Globus pallidus (tissue), 1 donor: ENCODE measurements around the gene TTI1.

Source experiments
- DNase-seq: peaks from one replicate; pipeline ENCODE4 v3.0.0-alpha.2; 2015; ENCODE audit warnings: low spot score

TTI1 gene

DNA sequence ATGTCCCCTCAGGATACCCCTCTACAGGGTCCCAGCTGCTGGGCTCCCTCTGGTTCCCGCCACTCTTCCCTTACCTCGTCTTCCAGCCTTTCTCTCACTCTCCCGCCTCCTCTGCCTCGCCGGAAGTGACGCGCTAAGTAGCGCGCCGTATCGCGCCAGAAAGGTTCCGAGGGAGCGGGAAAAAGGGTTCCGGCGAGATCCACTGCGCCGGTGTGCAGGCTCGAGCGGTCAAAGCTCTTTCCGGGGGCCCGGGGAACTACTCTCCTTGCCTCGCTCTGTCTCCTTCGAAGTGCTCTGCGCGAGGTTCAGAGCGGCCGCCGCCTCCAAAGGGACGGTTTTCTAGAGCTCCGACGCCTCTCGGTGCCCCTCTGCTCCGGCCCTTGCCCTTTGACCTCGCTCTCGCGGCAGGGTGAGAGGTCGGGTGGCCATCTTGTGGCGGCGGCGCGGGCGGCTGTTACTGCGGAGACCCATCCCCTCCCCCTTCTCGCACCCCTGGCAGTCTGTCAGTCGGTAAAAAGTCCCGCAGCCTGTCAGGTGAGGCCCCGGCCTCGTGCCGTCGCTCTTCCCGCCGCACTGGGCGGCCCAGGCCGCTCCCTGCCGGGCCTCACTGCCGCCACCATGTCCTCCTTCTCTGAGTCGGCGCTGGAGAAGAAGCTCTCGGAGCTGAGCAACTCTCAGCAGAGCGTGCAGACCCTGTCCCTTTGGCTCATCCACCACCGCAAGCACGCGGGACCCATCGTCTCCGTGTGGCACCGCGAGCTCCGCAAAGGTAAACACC is at the start of gene TTI1, which contains the start of gene RPRD1B:
TTI1 (minus strand) TSS at position 127 of the 778 bp plus-strand sequence. CDS start 19,640 bp downstream, outside the sequence.
RPRD1B (plus strand) TSS at position 417 of the 778 bp plus-strand sequence; CDS start at position 619, 202 bp downstream.
- DNase-seq = peak; percentile 89

DNA sequence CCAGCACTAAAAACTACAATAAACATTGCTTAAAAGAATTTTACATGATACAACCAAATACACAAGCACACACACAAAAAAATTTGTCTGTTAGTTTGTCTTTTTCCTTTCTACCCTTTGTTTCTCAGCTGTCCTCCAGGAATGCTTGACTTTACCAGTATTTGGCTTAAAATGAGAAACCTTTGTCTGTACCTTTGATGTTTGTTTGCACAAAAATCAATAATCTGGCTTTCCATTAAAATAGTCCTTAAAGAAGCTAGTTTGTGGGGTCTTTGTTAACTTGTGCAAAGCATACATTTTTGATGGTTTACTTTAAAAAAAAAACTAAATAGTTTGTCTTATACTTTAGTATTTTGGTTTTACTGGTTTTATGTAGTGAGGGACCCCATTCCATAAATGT is 49.6 kb upstream of the TTI1 start:
- no peak for DNase-seq

DNA sequence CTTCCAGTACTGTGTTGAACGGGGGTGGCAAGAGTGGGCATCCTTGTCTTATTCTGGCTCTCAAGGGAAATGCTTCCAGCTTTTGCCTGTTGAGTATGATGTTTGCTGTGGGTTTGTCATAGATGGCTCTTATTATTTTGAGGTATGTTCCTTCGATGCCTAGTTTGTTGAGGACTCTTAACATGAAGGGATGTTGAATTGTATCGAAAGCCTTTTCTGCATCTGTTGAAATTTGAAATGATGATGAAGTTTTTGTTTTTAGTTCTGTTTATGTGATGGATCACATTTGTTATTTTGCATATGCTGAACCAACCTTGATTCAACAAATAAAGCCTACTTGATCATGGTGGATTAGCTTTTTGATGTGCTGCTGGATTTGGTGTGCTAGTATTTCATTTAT is 48.3 kb upstream of the TTI1 start:
- no peak for DNase-seq

DNA sequence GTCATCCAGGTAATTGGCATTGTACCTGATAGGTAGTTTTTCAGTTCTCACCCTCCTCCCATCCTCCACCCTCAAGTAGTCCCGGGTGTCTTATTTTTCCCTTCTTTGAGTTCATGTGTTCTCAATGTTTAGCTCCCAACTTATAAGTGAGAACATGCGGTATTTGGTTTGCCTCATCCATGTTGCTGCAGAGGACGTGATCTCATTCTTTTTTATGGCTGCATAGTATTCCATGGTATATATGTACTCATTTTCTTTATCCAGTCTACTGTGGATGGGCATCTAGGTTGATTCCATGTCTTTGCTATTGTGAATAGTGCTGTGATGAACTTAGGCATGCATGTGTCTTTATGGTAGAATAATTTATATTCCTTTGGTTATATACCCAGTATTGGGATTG is 46.1 kb upstream of the TTI1 start:
- no peak for DNase-seq

DNA sequence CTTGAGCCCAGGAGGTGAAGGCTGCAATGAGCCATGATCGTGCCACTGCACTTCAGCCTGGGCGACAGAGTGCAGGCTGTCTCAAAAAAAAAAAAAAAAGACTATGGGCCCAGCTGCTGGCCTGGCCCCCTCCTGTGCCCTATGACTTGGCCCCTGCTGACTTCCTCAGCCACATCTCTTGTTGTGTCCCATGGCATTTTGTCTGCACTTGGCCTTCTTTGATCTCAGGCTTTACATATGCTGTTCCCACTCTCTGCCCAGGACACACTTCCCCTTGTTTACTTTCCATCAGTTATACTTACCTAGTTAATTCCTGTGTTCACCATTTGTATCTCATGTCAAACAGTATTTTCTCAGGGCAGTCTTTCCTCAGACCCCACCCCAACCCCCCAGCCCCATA is 44.8 kb upstream of the TTI1 start:
- DNase-seq = no peak

DNA sequence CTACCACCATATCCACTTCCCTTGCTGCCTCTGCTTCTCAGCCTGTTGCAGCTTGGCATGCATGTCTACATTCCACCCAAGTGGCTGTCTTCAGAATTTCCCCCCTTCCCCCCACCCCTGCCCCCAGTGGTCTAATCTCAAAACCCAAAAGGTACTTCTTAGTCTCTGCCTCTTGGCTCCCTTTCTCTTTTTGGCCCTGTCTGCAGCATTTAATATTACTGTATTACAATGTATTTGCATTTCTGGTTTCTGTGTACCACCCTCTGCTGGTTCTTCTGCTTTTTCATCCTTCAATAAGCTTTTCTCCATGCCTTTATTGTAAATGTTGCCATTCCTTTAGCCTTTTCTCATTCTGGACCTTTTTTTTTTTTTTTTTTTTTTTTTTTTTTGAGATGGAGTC is 43.3 kb upstream of the TTI1 start:
- no peak for DNase-seq

DNA sequence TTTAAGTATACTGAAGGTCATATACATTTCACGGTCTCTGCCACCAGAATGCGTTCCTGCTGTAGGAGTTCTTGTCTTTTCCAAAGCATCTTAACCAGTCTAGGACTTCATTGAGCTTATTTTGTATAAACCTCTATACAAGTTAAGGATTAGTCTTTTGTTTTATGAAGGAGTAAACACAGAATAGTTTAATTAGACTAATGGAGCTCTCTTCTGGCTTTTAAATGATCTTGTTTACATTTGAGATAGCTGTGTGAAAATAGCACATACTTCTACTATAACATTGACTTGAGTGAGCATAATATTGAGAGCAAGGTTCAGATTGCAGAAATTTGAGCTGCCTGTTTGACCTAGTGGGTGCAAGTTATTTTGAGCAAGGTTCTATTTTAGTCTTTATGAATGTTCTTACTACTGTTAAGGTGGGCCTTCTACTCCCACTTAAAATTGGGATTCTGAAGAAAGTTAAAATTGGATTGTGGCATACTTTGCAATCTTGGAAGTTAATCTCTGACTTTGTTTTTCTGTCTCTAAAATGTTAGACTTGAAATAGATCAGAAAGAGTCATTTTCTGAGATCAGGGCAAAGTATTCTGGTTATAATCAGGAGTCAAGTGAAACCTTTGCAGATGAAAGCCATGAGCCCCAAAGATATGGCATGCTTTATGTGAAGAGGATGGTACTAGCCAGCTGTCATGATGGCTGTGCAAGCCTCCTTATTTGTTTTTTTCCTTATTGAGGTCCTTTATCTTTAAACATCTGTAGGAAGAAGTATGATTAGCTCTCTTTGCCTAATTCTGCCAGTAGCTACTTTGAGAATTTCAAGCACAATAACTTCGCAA is 42.1 kb upstream of the TTI1 start:
- DNase-seq = no peak

DNA sequence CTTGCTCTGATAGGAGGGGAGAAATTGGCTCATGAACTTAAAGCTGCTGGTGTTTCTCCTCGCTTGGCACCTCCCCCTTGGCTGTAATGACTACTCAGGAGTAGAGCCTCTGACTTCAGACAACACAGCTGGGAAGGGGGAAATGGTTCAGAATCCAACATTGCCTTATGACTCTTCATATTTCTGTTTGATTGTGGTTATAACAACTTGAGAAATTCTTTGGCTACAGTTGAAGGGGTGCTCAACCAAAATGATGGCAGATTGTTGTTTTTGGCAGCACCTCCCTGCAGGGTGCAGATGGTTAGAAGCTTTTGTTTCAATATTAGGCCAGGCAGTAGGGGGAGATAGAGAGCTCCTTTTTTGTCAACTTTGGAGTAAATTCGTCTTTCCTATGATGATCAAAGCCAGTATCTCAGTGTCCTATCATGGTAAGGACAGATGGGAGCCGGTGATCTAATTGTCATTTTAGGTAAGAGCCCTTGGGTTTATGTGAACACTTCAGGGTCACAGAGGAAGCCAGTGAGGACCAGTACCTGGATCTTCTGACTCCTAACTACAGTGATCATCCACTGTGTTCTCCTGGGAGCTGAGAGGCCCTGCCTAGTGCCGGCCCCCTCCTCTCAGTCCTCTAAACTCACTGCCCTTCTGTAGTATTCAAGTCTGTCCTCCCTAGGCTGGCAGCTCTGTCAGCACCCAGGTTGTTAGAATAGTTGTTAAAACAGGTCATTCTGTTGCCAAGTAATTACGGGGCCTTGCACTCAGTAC is 40.2 kb upstream of the TTI1 start:
- DNase-seq = peak; percentile 29

DNA sequence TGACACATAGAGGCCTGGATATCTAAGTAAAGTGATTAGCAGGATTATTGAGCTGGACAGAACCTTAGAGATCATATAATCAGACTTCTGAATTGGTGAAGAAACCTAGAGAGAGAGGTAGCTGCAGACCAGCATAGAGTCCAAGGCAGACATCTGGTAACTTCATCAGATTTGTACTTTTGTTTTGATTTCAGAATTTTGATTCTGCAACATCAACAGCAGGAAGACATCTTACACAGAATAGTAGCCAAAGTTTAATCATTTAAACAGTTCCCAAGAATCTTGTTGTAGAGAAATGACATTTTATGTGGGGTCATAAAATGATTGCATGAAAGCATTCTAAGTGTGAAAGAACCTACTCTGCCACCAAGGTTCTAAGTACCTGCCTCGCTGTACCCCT is 39.6 kb upstream of the TTI1 start:
- DNase-seq = no peak

DNA sequence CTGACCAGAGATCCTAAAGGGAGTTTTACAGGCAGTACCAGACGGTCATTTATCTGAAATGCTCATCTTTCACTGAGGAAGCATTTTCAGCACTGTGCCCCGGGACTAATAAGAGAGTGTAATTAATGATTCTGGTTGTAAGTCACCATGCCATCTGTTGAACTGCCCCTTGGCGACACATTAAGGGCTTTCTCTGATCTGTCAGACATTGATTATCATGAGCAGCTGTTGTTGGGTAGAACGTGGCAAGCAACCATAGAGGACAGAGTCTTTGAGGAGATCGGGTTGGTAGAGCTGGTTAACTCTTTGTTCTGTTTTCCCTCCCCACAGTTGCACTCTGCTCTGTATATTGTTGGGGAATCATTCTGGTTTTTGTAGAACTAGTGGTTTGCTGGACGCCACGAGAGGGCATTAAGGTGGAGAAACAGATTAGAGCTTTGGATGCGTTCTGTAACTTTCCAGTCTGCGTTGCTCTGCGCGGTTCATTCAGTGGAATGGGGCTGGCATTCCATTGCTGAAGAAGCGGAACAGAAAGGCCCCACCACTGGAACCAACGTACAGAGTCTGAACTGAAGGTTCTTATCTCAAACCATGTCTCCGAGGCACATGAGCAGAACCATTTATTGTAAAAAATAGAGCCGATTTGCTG is 34.6 kb upstream of the TTI1 start:
- DNase-seq = no peak

DNA sequence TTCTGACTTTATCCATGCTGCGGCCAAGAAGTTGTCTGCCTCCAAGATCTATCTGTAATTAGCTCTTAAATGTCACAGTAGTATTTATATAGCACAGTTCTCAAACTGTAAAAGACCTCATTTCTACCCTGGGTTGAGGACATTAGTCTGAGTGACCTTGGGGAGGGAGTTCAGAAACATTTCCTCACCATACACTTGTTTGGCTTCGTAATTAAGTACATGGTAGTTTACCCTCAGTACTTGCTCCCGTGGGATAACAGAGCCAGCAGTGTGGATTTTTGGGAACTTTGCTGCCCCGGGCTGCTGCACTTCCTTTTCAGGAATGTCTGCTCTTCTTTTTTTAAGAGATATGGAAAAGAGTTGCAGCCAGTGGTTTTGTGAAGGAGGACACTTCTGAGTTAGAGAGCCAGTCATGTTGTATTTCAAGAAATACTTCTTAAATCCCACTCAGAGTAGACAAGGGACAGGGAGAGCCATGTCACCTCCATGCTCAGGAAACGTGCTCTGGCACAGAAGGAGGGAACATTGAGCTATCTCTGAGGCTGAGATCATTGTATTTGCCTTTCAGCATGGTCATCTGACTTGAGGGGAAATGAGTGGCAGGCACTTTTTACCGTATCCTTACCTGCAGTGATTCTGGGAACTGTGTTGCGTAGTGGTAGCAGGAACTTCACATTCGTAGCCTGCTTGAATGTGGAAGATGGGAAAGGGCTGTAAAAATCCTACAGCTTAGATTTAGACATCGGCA is 33.9 kb upstream of the TTI1 start:
- DNase-seq = no peak

DNA sequence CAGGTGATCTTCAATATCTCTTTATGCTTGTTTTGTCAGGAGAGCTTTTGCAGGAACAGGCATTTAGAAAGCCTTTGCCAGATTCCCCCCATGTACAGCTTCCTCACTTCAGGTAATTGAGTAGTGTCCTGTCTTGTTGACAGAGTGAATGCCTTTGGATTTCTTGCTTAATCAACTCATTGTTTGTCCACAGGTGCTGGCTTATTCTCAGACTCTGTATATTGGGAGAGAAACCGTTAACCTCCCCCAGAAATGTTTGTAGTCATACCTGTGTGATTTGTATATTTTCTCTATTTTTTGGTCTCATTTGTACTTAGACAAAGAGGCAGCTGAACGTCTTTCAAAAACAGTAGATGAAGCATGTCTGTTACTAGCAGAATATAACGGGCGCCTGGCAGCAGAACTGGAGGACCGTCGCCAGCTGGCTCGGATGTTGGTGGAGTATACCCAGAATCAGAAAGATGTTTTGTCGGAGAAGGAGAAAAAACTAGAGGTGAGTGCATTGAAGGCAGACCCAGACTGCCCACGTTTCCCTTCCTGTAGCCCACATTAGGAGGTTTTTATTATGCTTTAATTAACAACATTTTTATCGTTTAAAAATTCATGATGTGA is 32.6 kb upstream of the TTI1 start:
- peak; percentile 12 for DNase-seq

DNA sequence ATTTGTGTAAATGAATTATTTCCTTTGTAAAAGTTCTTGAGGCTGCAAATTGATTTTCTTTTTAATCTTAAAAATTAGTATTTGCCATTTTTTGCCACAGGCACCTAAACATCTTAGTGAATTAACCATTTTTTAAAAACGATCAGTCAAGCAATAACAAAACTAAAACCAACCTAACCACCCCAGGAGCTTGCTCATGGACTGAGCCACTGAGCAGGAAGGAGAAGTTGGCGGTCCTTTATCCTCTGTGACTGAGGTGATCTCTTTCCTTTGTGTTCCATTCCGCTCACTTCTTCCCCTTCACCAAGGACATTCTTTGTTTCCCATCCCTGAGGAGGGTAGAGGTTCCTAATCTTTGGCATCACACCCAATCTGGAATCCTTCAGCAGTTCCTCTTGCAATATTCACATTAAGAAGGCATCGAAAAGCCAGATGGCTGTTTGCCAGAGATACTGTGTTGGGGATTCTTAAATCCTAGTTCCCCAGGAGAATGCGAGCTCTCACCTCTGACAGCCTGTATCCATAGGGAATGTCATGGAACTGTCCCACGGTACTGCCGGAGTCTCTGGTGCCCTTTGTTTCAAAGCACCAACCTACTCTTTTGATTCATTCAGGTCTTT is 30.8 kb upstream of the TTI1 start:
- DNase-seq = no peak

DNA sequence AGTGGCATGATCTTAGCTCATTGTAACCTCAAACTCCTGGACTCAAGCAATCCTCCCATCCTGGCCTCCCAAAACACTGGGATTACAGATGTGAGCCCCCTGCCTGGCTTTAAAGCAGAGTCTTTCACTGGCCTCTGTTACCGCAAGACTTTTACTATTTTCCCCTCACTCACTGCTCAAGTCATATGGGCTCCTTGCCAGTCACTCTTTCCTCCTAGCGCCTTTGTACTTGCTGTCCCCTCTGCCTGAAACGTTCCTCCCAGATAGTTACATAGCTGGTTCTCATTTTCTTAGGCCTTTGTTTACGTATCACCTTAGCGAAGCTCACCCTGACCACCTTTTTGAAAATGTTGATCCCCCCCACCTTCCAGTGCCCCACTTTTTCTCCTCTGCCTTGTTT is 29.6 kb upstream of the TTI1 start:
- no peak for DNase-seq

DNA sequence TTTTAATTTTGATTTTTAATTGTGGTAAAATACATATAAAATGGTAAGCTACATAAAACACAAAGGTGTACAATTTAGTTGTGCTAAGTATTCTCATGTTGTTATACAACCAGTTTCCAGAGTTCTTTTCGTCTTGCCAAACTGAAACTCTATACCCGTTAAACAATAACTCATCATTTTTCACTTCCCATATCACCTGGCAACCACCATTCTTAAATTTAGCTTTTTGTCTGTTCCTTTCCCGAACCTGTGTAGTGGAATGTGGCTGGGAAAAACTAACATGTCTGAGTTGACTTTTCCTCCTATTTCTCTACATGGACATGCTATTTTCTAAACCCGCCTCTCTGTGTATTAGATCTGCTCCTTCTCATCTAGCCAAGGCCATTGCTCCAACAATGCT is 27.9 kb upstream of the TTI1 start:
- no peak for DNase-seq

DNA sequence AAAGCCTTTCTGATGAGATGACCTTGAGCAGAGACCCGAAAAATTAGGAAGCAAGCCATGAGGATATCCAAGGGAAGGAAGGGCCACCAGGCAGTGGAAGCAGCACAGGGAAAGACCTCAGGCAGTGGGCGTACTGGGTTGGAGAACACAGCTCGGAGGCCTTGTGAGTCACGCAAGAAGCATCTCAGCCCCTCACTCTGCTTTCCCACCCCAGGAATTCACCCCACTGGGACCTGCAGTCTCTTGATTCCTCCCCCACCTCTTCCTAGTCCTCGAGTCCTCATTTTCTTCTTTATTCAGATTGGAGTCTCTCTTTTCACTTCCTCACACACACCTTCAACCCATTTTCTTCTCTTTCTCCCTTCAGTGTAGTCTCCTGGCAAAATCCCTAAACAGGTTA is 27.3 kb upstream of the TTI1 start:
- DNase-seq = no peak

DNA sequence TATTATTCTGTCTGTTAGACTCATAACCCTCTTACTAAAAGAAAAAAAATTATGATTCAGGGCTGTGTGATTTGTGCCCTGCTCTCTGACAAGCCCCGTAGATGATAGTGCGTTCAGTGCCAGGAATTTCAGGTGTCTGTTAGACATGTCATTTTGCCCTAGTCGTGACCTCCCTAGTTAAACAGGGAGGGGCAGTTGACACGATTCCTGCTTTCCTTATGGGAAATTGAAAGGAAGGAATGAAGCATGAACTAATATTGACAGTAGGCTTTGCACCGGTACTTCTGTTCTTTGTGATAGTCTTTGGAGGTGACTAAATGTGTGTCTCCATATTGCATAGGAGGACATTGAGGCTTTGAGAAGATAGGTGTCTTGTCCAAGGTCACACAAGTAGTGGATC is 26.6 kb upstream of the TTI1 start:
- DNase-seq = no peak

DNA sequence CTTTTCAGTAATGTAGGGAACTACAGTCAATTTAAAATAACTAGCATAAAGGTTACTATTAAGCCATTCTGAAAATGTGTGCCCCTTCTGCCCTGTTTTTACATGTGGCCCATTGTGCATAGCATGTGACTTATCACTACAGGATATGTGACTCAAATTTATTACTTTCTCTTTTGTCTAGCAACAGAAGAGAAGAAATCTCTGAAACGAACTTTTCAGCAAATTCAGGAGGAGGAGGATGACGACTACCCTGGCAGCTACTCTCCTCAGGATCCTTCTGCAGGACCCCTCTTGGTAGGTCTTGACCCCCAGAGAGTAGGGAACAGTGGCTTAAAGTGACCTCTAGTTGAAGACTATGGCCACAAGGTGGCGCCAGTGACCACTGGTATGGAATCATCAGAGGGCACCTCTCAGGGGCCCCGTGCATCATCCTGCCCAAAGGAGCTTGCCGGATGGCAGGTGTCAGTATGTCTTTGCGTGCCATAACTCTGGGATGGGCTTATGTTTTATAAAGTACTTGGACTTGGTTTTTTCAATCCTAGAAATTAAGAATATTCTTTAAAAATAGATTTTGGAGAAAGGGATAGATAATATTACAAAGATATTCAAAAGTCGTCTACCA is 24.2 kb upstream of the TTI1 start:
- DNase-seq = peak; percentile 64

DNA sequence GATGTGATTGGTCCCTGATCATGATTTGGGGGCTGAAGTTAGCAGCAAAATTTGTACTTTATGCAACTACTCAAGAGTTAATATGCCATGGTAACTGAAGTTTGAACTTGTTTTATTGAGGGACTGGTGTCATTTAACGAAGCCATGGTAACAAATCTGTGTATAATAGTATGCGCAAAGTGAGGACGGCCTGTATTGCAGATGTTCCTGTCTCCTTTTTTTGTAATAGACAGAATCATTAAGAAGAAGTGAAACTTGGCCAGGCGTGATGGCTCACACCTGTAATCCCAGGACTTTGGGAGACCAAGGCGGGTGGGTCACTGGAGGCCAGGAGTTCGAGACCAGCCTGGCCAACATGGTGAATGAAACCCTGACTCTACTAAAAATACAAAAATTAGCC is 22.6 kb upstream of the TTI1 start:
- DNase-seq = no peak

DNA sequence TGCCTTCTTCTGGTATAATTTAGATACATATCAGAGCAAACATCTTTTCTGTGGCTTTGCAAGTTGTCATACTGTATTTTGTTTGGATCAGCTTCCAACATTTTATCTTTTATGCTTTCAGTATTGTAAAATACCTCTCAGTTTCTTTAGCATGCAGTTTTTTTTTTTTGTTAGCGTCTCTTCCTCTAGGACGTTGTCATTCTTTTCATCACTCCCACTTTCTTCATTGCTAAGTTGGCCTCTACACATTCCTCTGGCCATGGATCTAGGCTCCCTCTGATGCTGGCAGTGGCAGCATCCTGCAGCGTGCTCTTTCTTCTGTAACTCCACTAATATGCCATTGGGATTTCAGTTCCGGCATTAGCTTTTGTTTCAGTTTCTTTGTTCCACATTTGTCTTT is 22.0 kb upstream of the TTI1 start:
- no peak for DNase-seq
